ENCODE results near the gene ASIP. TPM values are rescaled to one million over a fixed set of nuclear protein-coding genes. Genes with fewer than 3 reads are reported as not detected.

ASIP gene
- total and polyA plus RNA-seq, 2 of the 13 experiments (the other 11 are each of a cell fraction or from before 2014, with no cell fraction given), result not detected

DNA sequence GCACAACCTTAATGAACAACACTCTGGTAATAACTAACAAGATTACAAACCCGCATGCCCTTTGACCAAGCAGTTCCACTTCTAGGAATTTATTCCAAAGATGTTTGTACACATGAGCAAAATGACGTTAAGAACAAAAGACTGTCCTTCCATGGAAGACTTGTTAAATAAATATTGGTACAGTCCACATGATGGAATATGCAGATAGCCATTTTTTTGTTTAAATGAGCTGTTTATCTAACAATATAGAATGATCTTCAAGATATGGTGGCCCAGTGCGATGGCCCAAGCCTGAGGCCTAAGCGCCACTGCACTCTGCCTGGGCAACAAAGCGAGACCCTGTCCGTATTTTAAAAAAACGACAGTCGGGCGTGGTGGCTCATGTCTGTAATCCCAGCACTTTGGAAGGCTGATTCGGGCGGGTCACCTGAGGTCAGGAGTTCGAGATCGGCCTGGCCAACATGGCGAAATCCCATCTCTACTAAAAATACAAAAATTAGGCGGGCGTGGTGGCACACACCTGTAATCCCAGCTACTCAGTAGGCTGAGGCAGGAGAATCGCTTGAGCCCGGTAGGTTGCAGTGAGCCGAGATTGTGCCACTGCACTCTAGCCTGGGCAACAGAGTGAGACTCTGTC lies 69.4 kb downstream of the ASIP start (continued):
- TF ChIP-seq, protein P1, sequence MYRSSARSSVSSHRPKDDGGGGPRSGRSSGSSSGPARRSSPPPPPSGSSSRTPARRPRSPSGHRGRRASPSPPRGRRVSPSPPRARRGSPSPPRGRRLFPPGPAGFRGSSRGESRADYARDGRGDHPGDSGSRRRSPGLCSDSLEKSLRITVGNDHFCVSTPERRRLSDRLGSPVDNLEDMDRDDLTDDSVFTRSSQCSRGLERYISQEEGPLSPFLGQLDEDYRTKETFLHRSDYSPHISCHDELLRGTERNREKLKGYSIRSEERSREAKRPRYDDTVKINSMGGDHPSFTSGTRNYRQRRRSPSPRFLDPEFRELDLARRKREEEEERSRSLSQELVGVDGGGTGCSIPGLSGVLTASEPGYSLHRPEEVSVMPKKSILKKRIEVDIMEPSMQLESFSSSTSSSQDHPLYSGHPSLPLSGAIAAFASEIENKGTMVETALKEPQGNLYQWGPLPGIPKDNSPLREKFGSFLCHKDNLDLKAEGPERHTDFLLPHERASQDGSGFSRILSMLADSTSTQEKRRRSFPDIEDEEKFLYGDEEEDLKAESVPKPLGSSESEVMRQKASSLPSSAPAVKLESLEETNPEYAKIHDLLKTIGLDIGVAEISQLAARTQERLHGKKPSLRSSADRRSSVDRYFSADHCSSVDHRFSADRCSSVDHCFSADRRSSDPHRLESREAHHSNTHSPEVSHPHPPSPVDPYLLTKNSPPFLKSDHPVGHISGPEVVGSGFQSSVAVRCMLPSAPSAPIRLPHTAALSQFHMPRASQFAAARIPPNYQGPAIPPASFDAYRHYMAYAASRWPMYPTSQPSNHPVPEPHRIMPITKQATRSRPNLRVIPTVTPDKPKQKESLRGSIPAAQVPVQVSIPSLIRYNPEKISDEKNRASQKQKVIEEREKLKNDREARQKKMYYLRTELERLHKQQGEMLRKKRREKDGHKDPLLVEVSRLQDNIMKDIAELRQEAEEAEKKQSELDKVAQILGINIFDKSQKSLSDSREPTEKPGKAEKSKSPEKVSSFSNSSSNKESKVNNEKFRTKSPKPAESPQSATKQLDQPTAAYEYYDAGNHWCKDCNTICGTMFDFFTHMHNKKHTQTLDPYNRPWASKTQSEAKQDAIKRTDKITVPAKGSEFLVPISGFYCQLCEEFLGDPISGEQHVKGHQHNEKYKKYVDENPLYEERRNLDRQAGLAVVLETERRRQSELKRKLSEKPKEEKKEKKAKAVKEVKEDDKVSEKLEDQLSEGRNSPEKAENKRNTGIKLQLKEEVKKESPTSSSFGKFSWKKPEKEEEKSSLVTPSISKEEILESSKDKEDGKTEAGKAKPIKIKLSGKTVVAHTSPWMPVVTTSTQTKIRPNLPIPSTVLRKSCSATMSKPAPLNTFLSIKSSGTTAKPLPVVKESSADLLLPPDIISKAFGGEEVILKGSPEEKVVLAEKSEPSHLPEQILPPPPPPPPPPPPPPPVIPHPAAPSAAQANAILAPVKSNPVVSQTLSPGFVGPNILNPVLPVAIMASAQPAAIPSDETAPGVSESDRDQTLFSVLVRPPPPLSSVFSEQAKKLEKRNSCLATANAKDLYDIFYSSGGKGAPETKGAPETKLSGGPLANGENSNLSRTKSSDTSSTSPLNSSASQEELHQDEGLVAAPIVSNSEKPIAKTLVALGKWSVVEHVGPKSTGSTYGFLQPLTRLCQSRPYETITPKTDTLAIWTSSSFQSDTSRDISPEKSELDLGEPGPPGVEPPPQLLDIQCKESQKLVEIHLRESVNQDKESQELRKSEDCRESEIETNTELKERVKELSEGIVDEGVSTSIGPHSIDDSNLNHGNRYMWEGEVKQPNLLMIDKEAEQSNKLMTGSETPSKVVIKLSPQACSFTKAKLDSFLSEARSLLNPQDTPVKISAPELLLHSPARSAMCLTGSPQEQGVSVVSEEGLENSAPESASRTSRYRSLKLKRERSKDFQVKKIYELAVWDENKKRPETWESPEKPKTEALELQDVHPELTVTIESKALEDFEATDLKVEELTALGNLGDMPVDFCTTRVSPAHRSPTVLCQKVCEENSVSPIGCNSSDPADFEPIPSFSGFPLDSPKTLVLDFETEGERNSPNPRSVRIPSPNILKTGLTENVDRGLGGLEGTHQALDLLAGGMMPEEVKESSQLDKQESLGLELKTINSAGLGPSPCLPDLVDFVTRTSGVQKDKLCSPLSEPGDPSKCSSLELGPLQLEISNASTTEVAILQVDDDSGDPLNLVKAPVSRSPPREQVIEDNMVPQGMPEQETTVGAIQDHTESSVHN (CRISPR knock-in tag; IDR thresholded peaks at IDR 0.05), result 0 out of 2 replicates have a peak, but pooled peaks have one; percentile 13
- TF ChIP-seq CHD4 (IDR thresholded peaks at IDR 0.05; ENCODE audit: borderline replicate concordance, low read length) (peak; percentile 88; the same call in 1 of the 2 replicates), RARA (CRISPR knock-in tag; IDR thresholded peaks at IDR 0.05) (peak; percentile 95), POLR2AphosphoS2 (IDR thresholded peaks at IDR 0.05; ENCODE audit: low read depth, low read length) (no peak), ZNF563 (CRISPR knock-in tag; IDR thresholded peaks at IDR 0.05) (no peak; the same call in 1 of the 2 replicates), KDM5B (CRISPR knock-in tag; IDR thresholded peaks at IDR 0.05; ENCODE audit: borderline replicate concordance) (0 out of 2 replicates have a peak, but pooled peaks have one; percentile 12), ZNF7 (CRISPR knock-in tag; IDR thresholded peaks at IDR 0.05) (0 out of 2 replicates have a peak, but pooled peaks have one; percentile 50), MAFF (IDR thresholded peaks at IDR 0.05; ENCODE audit: low read depth, low read length) (no peak), GZF1 (CRISPR knock-in tag; IDR thresholded peaks at IDR 0.05) (no peak), SIN3B (IDR thresholded peaks at IDR 0.05; ENCODE audit: low read length) (no peak)
- TF ChIP-seq, protein P2, sequence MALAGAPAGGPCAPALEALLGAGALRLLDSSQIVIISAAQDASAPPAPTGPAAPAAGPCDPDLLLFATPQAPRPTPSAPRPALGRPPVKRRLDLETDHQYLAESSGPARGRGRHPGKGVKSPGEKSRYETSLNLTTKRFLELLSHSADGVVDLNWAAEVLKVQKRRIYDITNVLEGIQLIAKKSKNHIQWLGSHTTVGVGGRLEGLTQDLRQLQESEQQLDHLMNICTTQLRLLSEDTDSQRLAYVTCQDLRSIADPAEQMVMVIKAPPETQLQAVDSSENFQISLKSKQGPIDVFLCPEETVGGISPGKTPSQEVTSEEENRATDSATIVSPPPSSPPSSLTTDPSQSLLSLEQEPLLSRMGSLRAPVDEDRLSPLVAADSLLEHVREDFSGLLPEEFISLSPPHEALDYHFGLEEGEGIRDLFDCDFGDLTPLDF (CRISPR knock-in tag; IDR thresholded peaks at IDR 0.05), result 0 out of 2 replicates have a peak, but pooled peaks have one; percentile 22
- TF ChIP-seq, protein P3, sequence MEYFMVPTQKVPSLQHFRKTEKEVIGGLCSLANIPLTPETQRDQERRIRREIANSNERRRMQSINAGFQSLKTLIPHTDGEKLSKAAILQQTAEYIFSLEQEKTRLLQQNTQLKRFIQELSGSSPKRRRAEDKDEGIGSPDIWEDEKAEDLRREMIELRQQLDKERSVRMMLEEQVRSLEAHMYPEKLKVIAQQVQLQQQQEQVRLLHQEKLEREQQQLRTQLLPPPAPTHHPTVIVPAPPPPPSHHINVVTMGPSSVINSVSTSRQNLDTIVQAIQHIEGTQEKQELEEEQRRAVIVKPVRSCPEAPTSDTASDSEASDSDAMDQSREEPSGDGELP (IDR thresholded peaks at IDR 0.05; ENCODE audit: borderline replicate concordance, low read depth), result peak; percentile 82; the same call in 1 of the 2 replicates
- TF ChIP-seq, protein P4, sequence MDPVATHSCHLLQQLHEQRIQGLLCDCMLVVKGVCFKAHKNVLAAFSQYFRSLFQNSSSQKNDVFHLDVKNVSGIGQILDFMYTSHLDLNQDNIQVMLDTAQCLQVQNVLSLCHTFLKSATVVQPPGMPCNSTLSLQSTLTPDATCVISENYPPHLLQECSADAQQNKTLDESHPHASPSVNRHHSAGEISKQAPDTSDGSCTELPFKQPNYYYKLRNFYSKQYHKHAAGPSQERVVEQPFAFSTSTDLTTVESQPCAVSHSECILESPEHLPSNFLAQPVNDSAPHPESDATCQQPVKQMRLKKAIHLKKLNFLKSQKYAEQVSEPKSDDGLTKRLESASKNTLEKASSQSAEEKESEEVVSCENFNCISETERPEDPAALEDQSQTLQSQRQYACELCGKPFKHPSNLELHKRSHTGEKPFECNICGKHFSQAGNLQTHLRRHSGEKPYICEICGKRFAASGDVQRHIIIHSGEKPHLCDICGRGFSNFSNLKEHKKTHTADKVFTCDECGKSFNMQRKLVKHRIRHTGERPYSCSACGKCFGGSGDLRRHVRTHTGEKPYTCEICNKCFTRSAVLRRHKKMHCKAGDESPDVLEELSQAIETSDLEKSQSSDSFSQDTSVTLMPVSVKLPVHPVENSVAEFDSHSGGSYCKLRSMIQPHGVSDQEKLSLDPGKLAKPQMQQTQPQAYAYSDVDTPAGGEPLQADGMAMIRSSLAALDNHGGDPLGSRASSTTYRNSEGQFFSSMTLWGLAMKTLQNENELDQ (CRISPR knock-in tag; IDR thresholded peaks at IDR 0.05; ENCODE audit: borderline replicate concordance), result 0 out of 2 replicates have a peak, but pooled peaks have one; percentile 43
- TF ChIP-seq, protein P5, sequence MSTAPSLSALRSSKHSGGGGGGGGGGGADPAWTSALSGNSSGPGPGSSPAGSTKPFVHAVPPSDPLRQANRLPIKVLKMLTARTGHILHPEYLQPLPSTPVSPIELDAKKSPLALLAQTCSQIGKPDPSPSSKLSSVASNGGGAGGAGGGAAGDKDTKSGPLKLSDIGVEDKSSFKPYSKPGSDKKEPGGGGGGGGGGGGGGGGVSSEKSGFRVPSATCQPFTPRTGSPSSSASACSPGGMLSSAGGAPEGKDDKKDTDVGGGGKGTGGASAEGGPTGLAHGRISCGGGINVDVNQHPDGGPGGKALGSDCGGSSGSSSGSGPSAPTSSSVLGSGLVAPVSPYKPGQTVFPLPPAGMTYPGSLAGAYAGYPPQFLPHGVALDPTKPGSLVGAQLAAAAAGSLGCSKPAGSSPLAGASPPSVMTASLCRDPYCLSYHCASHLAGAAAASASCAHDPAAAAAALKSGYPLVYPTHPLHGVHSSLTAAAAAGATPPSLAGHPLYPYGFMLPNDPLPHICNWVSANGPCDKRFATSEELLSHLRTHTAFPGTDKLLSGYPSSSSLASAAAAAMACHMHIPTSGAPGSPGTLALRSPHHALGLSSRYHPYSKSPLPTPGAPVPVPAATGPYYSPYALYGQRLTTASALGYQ (CRISPR knock-in tag; IDR thresholded peaks at IDR 0.05), result peak; percentile 89; the same call in 1 of the 2 replicates

Measured in HepG2 (cell line).